ENCODE results near the gene FOXR1.
A peak's percentile ranks its signal among the peaks of the same experiment; 100 is the strongest.

The FOXR1 gene

DNA sequence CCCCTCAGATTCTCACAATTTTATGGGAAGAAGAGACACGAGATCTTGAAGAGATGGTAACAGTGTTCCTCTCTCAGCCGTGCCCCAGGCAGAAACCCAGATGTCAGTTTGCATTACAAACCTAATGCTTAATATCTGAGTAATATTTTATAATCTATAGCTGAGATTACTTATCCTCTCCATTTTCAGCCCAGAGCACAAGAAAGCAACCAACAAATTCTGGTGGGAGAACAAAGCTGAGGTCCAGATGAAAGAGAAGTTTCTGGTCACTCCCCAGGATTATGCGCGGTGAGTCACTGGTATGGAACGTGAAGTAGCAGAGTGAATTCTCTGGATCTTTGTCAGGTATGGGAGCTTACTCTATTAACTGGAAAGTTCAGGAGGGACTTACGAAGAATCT is 27.3 kb downstream of the FOXR1 start:
- TF ChIP-seq, protein P1, sequence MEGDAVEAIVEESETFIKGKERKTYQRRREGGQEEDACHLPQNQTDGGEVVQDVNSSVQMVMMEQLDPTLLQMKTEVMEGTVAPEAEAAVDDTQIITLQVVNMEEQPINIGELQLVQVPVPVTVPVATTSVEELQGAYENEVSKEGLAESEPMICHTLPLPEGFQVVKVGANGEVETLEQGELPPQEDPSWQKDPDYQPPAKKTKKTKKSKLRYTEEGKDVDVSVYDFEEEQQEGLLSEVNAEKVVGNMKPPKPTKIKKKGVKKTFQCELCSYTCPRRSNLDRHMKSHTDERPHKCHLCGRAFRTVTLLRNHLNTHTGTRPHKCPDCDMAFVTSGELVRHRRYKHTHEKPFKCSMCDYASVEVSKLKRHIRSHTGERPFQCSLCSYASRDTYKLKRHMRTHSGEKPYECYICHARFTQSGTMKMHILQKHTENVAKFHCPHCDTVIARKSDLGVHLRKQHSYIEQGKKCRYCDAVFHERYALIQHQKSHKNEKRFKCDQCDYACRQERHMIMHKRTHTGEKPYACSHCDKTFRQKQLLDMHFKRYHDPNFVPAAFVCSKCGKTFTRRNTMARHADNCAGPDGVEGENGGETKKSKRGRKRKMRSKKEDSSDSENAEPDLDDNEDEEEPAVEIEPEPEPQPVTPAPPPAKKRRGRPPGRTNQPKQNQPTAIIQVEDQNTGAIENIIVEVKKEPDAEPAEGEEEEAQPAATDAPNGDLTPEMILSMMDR (IDR thresholded peaks at IDR 0.05; ENCODE audit: low read depth, low read length) = no peak
- H3K4me3 ChIP-seq (ENCODE audit: low read depth, low read length) = peak overlapping the region; percentile 89

- no peak overlapping the region for H3K4me3 ChIP-seq (ENCODE audit: low read depth, low read length)
- TF ChIP-seq, protein P1 (IDR thresholded peaks at IDR 0.05; ENCODE audit: low read depth, low read length) = no peak
These were observed 29.3 kb downstream of the FOXR1 start for GRCh38 chr11:119000906-119001305.

GRCh38 chr11:119006656-119007055 is 35.1 kb downstream of the FOXR1 start:
- H3K4me3 ChIP-seq (ENCODE audit: low read depth, low read length) = no peak overlapping the region
- TF ChIP-seq, protein P1 (IDR thresholded peaks at IDR 0.05; ENCODE audit: low read depth, low read length) = no peak

- TF ChIP-seq, protein P1 (IDR thresholded peaks at IDR 0.05; ENCODE audit: low read depth, low read length) = no peak
- H3K4me3 ChIP-seq (ENCODE audit: low read depth, low read length) = no peak overlapping the region
These were observed 40.0 kb downstream of the FOXR1 start for GRCh38 chr11:119011476-119012053.

GRCh38 chr11:119012629-119013170 is 41.1 kb downstream of the FOXR1 start:
- no peak overlapping the region for H3K4me3 ChIP-seq (ENCODE audit: low read depth, low read length)
- TF ChIP-seq, protein P1 (IDR thresholded peaks at IDR 0.05; ENCODE audit: low read depth, low read length) = no peak

DNA sequence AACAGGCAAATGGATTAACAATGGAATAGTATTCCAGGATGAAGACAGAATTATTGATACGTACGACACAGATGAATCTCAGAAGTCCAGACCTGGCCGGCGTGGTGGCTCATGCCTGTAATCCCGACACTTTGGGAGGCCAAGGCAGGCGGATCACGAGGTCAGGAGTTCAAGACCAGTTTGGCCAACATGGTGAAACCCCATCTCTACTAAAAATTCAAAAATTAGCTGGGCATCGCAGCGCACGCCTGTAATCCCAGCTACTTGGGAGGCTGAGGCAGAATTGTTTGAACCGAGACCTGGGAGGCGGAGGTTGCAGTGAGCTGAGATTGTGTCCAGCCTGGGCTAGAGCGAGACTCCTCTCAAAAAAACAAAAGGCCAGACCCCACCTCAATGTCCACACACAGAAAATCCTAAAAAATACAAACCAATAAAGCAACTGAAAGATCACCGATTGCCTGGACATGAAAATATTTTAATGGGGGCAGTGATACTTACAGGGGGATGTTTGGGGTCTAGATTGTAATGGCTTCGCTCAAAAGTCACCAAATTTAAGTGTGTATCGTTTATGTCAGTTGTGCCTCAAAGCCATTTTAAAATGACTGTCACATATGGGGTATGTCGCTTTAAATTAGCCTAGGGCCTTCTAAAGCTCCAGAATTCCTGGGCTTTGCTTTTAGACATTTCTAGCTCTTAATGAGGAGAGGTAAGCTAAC is 42.8 kb downstream of the FOXR1 start:
- TF ChIP-seq, protein P1 (IDR thresholded peaks at IDR 0.05; ENCODE audit: low read depth, low read length) = no peak
- H3K4me3 ChIP-seq (ENCODE audit: low read depth, low read length) = no peak overlapping the region

DNA sequence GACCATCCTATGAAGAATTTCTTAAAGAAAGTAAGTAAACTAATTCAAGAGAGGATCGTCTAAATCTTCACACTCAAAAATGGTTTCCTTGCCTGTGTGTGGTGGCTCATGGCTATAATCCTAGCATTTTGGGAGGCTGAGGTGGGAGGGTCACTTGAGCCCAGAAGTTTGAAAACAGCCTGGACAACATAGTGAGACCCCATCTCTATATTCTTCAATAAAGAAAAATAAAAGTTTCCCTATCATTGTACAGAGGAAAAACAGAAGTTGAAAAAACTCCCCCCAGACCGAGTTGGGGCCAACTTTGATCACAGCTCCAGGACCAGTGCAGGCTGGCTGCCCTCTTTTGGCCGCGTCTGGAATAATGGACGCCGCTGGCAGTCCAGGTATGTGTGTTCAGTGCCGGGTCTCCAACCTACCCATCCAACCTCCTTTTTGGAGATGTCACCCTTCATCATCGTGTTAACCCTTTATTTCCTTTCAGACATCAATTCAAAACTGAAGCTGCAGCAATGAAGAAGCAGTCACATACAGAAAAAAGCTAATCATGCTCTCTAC is 43.6 kb downstream of the FOXR1 start:
- TF ChIP-seq, protein P1 (IDR thresholded peaks at IDR 0.05; ENCODE audit: low read depth, low read length) = no peak
- H3K4me3 ChIP-seq (ENCODE audit: low read depth, low read length) = no peak overlapping the region
